ENCODE measurements around the gene LIMCH1.

The LIMCH1 gene

DNA sequence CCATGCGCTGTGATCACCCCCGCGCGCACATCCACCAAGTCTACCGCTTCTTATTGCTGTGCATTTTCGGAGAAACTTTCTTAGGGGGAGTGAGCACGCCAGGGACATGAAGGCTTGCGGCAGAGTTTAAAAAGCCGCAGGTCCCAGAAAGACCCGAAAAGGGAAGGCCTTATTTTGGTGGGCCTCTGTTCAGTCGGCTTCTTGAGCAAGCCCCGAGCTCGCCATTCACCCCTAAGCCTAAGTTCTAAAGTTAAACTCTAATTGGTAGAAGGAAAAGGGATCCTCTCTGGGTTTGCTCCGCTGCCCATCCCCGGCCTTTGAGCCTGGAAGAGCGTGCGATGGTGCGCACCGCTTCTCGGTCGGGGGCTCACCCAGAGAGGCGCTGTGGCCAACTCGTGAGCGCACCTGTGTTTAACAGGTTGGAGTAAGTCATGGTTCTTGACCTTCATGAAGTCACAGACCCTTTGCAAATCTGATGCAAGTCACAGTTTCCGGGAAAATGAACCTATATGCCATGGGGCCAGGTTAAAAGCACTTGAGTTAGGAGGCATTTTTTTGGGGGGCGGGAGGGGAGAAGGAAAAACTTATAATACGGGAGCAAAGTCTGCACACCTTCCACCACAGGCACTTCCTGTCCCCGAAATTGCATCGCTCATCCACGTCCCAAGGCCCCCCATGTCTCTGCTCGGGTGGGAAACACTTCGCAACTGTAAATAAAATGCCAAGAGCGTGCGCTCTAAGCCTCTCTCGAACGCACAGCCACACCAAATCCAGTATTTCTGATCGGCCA, 208.7 kb downstream of the LIMCH1 start:
- DNase-seq (ENCODE audit: insufficient read length) (no peak), FAIRE-seq (no peak)
- TF ChIP-seq POLR2A (IDR thresholded peaks at IDR 0.05; ENCODE audit: low read depth, low read length), result no peak
- TF ChIP-seq TAF1 (IDR thresholded peaks at IDR 0.05; ENCODE audit: borderline replicate concordance, low read depth, low read length), result no peak
- TF ChIP-seq POLR2AphosphoS5 (IDR thresholded peaks at IDR 0.05; ENCODE audit: low read depth, low read length), result no peak

DNA sequence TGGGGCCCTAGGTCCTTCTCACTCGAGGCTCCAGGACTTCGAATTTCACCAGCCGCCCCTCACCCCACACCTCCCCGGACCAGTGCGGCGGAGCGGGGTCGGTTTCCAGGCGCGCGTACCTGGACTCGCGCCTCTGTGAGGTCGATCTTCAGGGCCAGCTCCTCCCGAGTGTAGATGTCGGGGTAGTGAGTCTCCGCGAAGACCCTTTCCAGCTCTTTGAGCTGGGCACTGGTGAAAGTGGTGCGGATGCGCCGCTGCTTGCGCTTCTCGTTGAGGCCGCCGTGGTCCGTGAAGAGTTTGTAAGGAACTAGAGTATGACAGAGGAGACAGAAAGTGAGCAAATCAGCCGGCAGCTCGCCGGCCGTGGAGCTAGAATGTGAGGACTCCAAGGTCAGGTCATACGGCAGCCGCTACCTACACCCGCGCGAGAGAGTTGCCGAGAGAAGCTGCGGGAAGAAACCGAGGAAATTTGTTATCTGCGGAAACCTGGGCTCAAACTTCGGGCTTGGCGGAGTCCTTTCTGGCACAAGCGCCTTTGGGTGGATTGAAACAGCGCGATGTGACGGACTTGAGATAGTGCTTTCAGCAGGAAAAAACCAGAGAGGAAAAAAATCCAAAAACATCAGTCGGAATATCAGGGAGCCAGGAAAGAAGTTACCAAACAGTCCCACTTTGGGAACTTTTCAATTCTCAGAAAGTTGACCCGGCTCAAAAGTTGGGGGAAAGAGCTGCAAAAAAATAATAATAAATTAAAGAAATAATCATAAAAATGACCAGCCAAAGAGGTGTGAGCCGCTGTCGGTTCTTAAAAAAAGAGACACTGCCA, 209.5 kb downstream of the LIMCH1 start:
- DNase-seq (ENCODE audit: insufficient read length) (no peak), FAIRE-seq (no peak)
- no peak for TF ChIP-seq POLR2A (IDR thresholded peaks at IDR 0.05; ENCODE audit: low read depth, low read length)
- no peak for TF ChIP-seq TAF1 (IDR thresholded peaks at IDR 0.05; ENCODE audit: borderline replicate concordance, low read depth, low read length)
- no peak for TF ChIP-seq POLR2AphosphoS5 (IDR thresholded peaks at IDR 0.05; ENCODE audit: low read depth, low read length)

DNA sequence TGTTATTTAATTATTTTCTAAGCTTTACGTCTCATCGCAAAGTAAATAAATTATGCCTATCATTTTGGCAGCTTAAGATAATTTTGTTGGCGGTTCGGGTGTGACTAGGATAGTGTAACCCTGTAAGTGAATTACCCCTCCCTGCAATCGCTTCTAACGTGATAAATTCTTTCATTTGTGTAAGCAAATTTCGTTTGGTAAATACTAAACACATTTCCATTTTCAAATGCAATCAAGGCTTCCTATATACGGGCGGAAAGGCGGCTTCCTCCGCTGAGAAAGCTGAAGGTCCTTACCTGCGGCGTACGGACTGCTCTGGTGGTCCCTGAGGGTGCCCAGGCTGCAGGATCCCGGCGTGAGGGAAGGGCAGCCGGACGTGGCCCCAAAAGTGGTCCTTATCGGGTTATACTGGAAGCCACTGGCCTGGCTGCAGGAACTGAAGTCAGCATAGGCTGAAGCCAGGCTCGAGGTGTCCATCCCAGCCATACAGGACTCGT, 210.2 kb downstream of the LIMCH1 start:
- no peak for TF ChIP-seq TAF1 (IDR thresholded peaks at IDR 0.05; ENCODE audit: borderline replicate concordance, low read depth, low read length)
- TF ChIP-seq POLR2A (IDR thresholded peaks at IDR 0.05; ENCODE audit: low read depth, low read length), result no peak
- no peak for TF ChIP-seq POLR2AphosphoS5 (IDR thresholded peaks at IDR 0.05; ENCODE audit: low read depth, low read length)
- DNase-seq (ENCODE audit: insufficient read length) (no peak), FAIRE-seq (no peak)

DNA sequence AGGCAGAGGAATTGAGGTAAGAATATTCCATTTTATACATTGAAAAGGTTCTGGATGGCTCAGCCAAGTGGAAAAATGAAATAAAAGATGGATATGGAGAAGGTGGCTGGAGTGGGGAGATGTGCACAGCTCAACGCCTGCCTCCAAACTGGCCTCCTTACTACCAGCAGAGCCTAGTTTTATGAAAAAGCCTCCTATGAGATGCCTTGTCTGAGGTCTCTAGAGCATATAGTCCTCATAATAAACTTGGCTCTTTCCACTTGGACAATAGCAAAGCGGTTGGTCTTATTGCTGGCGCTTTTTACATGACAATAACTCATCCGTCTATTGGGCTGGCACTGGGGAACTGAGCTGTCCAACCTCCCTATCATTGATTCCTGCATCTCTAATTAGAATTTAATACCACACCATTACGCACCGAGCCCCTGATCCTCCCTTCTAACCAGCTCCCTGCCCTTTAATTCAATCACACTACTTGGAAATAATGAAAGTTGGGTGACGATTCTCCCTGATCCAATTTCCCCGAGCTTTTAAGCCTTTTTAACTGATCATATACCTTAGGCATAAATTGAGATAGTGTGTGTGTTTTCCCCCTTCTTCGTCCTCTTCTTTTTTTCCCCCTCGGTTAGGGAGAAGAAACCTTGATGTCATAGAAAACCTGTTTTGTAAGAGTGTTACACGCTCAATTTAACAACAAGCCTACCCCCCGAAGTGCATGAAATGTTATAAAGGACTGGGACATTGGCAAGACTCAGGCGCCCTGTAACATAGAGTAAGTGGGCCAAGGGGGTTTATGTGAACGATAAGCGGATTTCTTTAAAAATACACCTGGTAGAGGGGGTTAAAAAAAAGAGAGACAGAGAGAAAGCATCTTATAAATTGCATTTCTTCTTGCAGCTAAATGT, 210.9 kb downstream of the LIMCH1 start, which contains the start of gene PHOX2B:
TSS of gene PHOX2B (minus strand) at position 155 of the 905 bp plus-strand sequence. CDS start at position 40, 115 bp downstream.
- no peak for DNase-seq (ENCODE audit: insufficient read length)
- FAIRE-seq, result no peak
- no peak for TF ChIP-seq TAF1 (IDR thresholded peaks at IDR 0.05; ENCODE audit: borderline replicate concordance, low read depth, low read length)

DNA sequence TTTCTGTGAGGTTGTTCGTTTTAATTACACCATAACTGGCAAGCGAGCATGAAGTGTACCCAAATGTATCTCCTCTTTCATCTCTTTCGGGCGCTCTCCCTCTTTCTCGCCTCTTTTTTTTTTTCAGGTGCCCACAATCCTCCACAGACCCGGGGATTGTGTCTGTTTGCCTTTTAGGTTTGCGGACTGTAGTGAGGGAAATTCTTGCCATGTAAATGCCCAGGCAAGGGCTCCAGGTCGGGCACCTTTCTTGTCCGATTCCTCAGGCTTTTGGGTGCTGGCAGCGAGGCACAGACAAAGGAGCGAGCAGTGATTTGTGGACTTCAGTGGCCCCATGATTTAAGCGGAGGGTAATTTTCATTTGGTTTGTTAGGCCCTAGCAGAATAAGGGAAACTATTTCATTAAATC, 211.7 kb downstream of the LIMCH1 start:
- no peak for TF ChIP-seq POLR2AphosphoS5 (IDR thresholded peaks at IDR 0.05; ENCODE audit: low read depth, low read length)
- TF ChIP-seq TAF1 (IDR thresholded peaks at IDR 0.05; ENCODE audit: borderline replicate concordance, low read depth, low read length), result no peak
- TF ChIP-seq POLR2A (IDR thresholded peaks at IDR 0.05; ENCODE audit: low read depth, low read length), result no peak
- FAIRE-seq, result no peak
- DNase-seq (ENCODE audit: insufficient read length), result no peak
